Naive thymus-derived CD8-positive, alpha-beta T cell (primary cell): Measurements from ENCODE around the gene DNAH1. TPM values are rescaled to one million over a fixed set of nuclear protein-coding genes. Genes with fewer than 3 reads are reported as not detected.
"Not testable (repeated sequence)": the region's sequence is repeated elsewhere in the genome, so short reads cannot be mapped to it uniquely, and the experiment has no call there.

Experiments used
- ATAC-seq, 2 donors: fragments of 150-1000 bp; cut with Tn5 transposase in 1 of 2; sonication (Bioruptor Pico), chemical (Tn5 transposase) in 1 of 2; 1 replicate in 1 of 2; 2 replicates in 1 of 2; pipeline ENCODE4 v1.10.0; 2021; ENCODE audit warnings: mild to moderate bottlenecking in 2 of 2, moderate library complexity in 2 of 2
- POLR2A ChIA-PET: fragments of 350-600 bp; sonication (Branson Sonifier 250); formaldehyde crosslinking; loops from one replicate; lab custom pipeline; 2021; ENCODE audit warnings: antibody characterized with exemption; lab: Charles Lee
- DNase-seq, 10 donors: peaks; one replicate each; pipeline versions ENCODE4 v3.0.0 to v3.0.0-alpha.2; 2020 to 2022
- H3K27ac Mint-ChIP-seq, 10 donors: one replicate each; pipeline ENCODE4 v1.8.0; 2020 to 2022; ENCODE audit warnings: mild to moderate bottlenecking in 10 of 10, mixed read lengths in 10 of 10, moderate library complexity in 4 of 10, inconsistent platforms in 1 of 10
- H3K27me3 Mint-ChIP-seq, 5 donors: one replicate each; pipeline ENCODE4 v1.8.0; 2021 to 2022; ENCODE audit warnings: mixed read lengths in 5 of 5
- H3K36me3 Mint-ChIP-seq, 3 donors: one replicate each; pipeline ENCODE4 v1.8.0; 2020 to 2022; ENCODE audit warnings: mixed read lengths in 3 of 3, mild to moderate bottlenecking in 2 of 3, inconsistent platforms in 1 of 3
- H3K4me1 Mint-ChIP-seq, 4 donors: one replicate each; pipeline ENCODE4 v1.8.0; 2021 to 2022; ENCODE audit warnings: mixed read lengths in 4 of 4
- H3K4me3 Mint-ChIP-seq, 10 donors: one replicate each; pipeline ENCODE4 v1.8.0; 2020 to 2022; ENCODE audit warnings: mild to moderate bottlenecking in 10 of 10, mixed read lengths in 10 of 10, moderate library complexity in 6 of 10, inconsistent platforms in 1 of 10
- H3K9me3 Mint-ChIP-seq, 9 donors: one replicate each; pipeline ENCODE4 v1.8.0; 2020 to 2022; ENCODE audit warnings: mixed read lengths in 9 of 9, mild to moderate bottlenecking in 3 of 9, inconsistent platforms in 1 of 9, moderate library complexity in 1 of 9
- polyA plus RNA-seq, 3 donors: library from polyadenylated mRNA; unstranded; fragments of 300-500 nt; fragmentation: Illumina TruSeq; gene quantifications; one replicate each; pipeline ENCODE4 v1.2.3, GENCODE V29; 2021
- total RNA-seq, 8 experiments: library from RNA in 2 of 8; stranded (reverse) in 2 of 8; gene quantifications; one replicate each; pipeline ENCODE4 v1.2.3 and lab custom pipeline; 2021 to 2026

DNAH1 gene
- total and polyA plus RNA-seq, 5 experiments from 2014 or later = 0.21 to 41.4 (median 1.3) TPM

- no peaks in the 10 kb centered on the region for H3K9me3 Mint-ChIP-seq
- peaks cover 0 to 26% (median 3%) of the 10 kb centered on the region in 3 donors for H3K36me3 Mint-ChIP-seq
- H3K27me3 Mint-ChIP-seq = no peaks in the 10 kb centered on the region
- POLR2A ChIA-PET = no interaction called here
- DNase-seq (no peak), ATAC-seq (no peak)
- H3K4me3 Mint-ChIP-seq = no peak overlapping the region
- no peaks in the 10 kb centered on the region for H3K4me1 Mint-ChIP-seq
- H3K27ac Mint-ChIP-seq = peak overlapping the region in 1 of 10 donors; percentile 24
Observed at GRCh38 chr3:52328536-52329080, 12.5 kb downstream of the DNAH1 start.

- Mint-ChIP-seq H3K4me1 (no peaks in the 10 kb centered on the region), H3K27me3 (no peaks in the 10 kb centered on the region), H3K27ac (peak overlapping the region in 3 of 10 donors; percentile 30 to 85 (median 50)), H3K9me3 (no peaks in the 10 kb centered on the region), H3K4me3 (no peak overlapping the region), H3K36me3 (peaks cover 0 to 33% (median 3%) of the 10 kb centered on the region in 3 donors)
- ATAC-seq = no peak
- DNase-seq = no peak
- POLR2A ChIA-PET = interaction anchor here (1.0 kb wide), 1 partner anchor 10 kb away, joined by 5 read pairs; no protein-coding TSS in a partner anchor
Observed at GRCh38 chr3:52330194-52330805, 14.2 kb downstream of the DNAH1 start.

- H3K4me1 Mint-ChIP-seq = no peaks in the 10 kb centered on the region
- POLR2A ChIA-PET = no interaction called here
- H3K9me3 Mint-ChIP-seq = no peaks in the 10 kb centered on the region
- no peak overlapping the region for H3K4me3 Mint-ChIP-seq
- peaks cover 0 to 38% (median 3%) of the 10 kb centered on the region in 3 donors for H3K36me3 Mint-ChIP-seq
- no peaks in the 10 kb centered on the region for H3K27me3 Mint-ChIP-seq
- no peak for ATAC-seq
- no peak for DNase-seq
- no peak overlapping the region for H3K27ac Mint-ChIP-seq
Observed at GRCh38 chr3:52331091-52331490, 15.0 kb downstream of the DNAH1 start.

GRCh38 chr3:52331906-52332305 lies 15.8 kb downstream of the DNAH1 start:
- Mint-ChIP-seq H3K36me3 (peaks cover 0 to 45% (median 3%) of the 10 kb centered on the region in 3 donors), H3K4me1 (peaks cover 0 to under 1% (median 0%) of the 10 kb centered on the region in 4 donors), H3K9me3 (no peaks in the 10 kb centered on the region), H3K4me3 (no peak overlapping the region), H3K27ac (peak overlapping the region in 2 of 10 donors; percentile 62 to 84), H3K27me3 (no peaks in the 10 kb centered on the region)
- POLR2A ChIA-PET = interaction anchor here (1.0 kb wide), 1 partner anchor 92 kb away, joined by 3 read pairs; no protein-coding TSS in a partner anchor
- DNase-seq = no peak
- ATAC-seq = no peak

- H3K36me3 Mint-ChIP-seq = peaks cover 0 to 52% (median 0%) of the 10 kb centered on the region in 3 donors
- ATAC-seq = no peak
Observed at GRCh38 chr3:52333869-52334557, 17.9 kb downstream of the DNAH1 start.

GRCh38 chr3:52338131-52338530 lies 22.0 kb downstream of the DNAH1 start:
- peaks cover 0 to 55% (median 5%) of the 10 kb centered on the region in 3 donors for H3K36me3 Mint-ChIP-seq
- not testable (repeated sequence) for ATAC-seq, H3K9me3 Mint-ChIP-seq, H3K27me3 Mint-ChIP-seq, DNase-seq, H3K27ac Mint-ChIP-seq, H3K4me3 Mint-ChIP-seq
- H3K4me1 Mint-ChIP-seq = peaks cover 4 to 23% (median 14%) of the 10 kb centered on the region in 4 donors
- POLR2A ChIA-PET = interaction anchor here (0.6 to 3.9 kb wide), 5 partner anchors 46 to 117 kb away, joined by 3 to 31 read pairs (median 12); partner anchors contain the start of gene WDR82

More at GRCh38 chr3:52333869-52334557, 17.9 kb downstream of the DNAH1 start:
- no peak for DNase-seq
- Mint-ChIP-seq H3K4me3 (no peak overlapping the region), H3K27ac (no peak overlapping the region), H3K4me1 (peaks cover 0 to 4% (median 0%) of the 10 kb centered on the region in 4 donors), H3K9me3 (no peaks in the 10 kb centered on the region), H3K27me3 (no peaks in the 10 kb centered on the region)
- POLR2A ChIA-PET = no interaction called here

GRCh38 chr3:52339612-52340011 lies 23.5 kb downstream of the DNAH1 start:
- DNase-seq = peak in 9 of 10 donors; percentile 33 to 84 (median 61)
- no peaks in the 10 kb centered on the region for H3K9me3 Mint-ChIP-seq
- no peak overlapping the region for H3K4me3 Mint-ChIP-seq
- H3K4me1 Mint-ChIP-seq = peaks cover 4 to 24% (median 14%) of the 10 kb centered on the region in 4 donors
- POLR2A ChIA-PET = interaction anchor here (0.6 to 3.9 kb wide), 16 partner anchors 12 to 123 kb away, joined by 3 to 31 read pairs (median 4); partner anchors contain the start of genes PPM1M, TWF2 and WDR82
- peaks cover 0 to 50% (median 5%) of the 10 kb centered on the region in 3 donors for H3K36me3 Mint-ChIP-seq
- H3K27me3 Mint-ChIP-seq = no peaks in the 10 kb centered on the region
- H3K27ac Mint-ChIP-seq = peak overlapping the region in 7 of 10 donors; percentile 23 to 70 (median 56)
- peak; percentile 71 to 75 for ATAC-seq

- peak overlapping the region in 1 of 10 donors; percentile 63 for H3K27ac Mint-ChIP-seq
- H3K9me3 Mint-ChIP-seq = no peaks in the 10 kb centered on the region
- no peak for ATAC-seq
- peaks cover 0 to 52% (median 5%) of the 10 kb centered on the region in 3 donors for H3K36me3 Mint-ChIP-seq
- H3K4me3 Mint-ChIP-seq = no peak overlapping the region
- POLR2A ChIA-PET = interaction anchor here (0.9 to 3.9 kb wide), 2 partner anchors 102 to 109 kb away, joined by 3 to 31 read pairs; partner anchors contain the start of gene TWF2
- H3K27me3 Mint-ChIP-seq = no peaks in the 10 kb centered on the region
- no peak for DNase-seq
- H3K4me1 Mint-ChIP-seq = peaks cover 4 to 27% (median 14%) of the 10 kb centered on the region in 4 donors
Observed at GRCh38 chr3:52341123-52341522, 25.0 kb downstream of the DNAH1 start.

- peak overlapping the region in 1 of 10 donors; percentile 35 for H3K27ac Mint-ChIP-seq
- H3K9me3 Mint-ChIP-seq = no peaks in the 10 kb centered on the region
- peaks cover 4 to 28% (median 14%) of the 10 kb centered on the region in 4 donors for H3K4me1 Mint-ChIP-seq
- no peak overlapping the region for H3K4me3 Mint-ChIP-seq
- POLR2A ChIA-PET = no interaction called here
- DNase-seq (no peak), ATAC-seq (no peak)
- peaks cover 0 to 44% (median 7%) of the 10 kb centered on the region in 3 donors for H3K36me3 Mint-ChIP-seq
- no peaks in the 10 kb centered on the region for H3K27me3 Mint-ChIP-seq
Observed at GRCh38 chr3:52343946-52344600, 28.0 kb downstream of the DNAH1 start.

- DNase-seq = no peak
- POLR2A ChIA-PET = no interaction called here
- ATAC-seq = no peak
- Mint-ChIP-seq H3K4me3 (no peak overlapping the region), H3K36me3 (peaks cover 0 to 47% (median 6%) of the 10 kb centered on the region in 3 donors), H3K27me3 (no peaks in the 10 kb centered on the region), H3K27ac (no peak overlapping the region), H3K9me3 (no peaks in the 10 kb centered on the region), H3K4me1 (peaks cover 0 to 21% (median 6%) of the 10 kb centered on the region in 4 donors)
Observed at GRCh38 chr3:52345521-52346109, 29.5 kb downstream of the DNAH1 start.

GRCh38 chr3:52346623-52347530 lies 30.8 kb downstream of the DNAH1 start:
- H3K27me3 Mint-ChIP-seq = no peaks in the 10 kb centered on the region
- peaks cover 0 to 18% (median 6%) of the 10 kb centered on the region in 4 donors for H3K4me1 Mint-ChIP-seq
- POLR2A ChIA-PET = interaction anchor here (0.6 kb wide), 1 partner anchor 151 kb away, joined by 3 read pairs; no protein-coding TSS in a partner anchor
- H3K27ac Mint-ChIP-seq = no peak overlapping the region
- no peak for DNase-seq
- H3K36me3 Mint-ChIP-seq = peaks cover 0 to 43% (median 6%) of the 10 kb centered on the region in 3 donors
- ATAC-seq = no peak
- no peaks in the 10 kb centered on the region for H3K9me3 Mint-ChIP-seq
- no peak overlapping the region for H3K4me3 Mint-ChIP-seq
